HepG2 (cell line): ENCODE results near the gene PLLP. TPM values are rescaled to one million over a fixed set of nuclear protein-coding genes. Genes with fewer than 3 reads are reported as not detected.

Source experiments
- BCLAF1 ChIP-seq: fragments of 450-650 bp; IDR thresholded peaks from 2 replicates; pipeline ENCODE4 v1.6.1; 2017; ENCODE audit warnings: mild to moderate bottlenecking
- CERS6 ChIP-seq: sonication (generic); formaldehyde crosslinking; IDR thresholded peaks from 2 replicates; pipeline ENCODE4 v1.5.0; 2020; ENCODE audit warnings: missing genetic modification reagents
- HHEX ChIP-seq: IDR thresholded peaks from 2 replicates; pipeline ENCODE4 v1.6.1; 2016; ENCODE audit warnings: control low read depth
- HNRNPUL1 ChIP-seq: fragments of 200-400 bp; formaldehyde crosslinking; IDR thresholded peaks from 2 replicates; pipeline ENCODE4 v1.6.1; 2017; ENCODE audit warnings: low read depth, mild to moderate bottlenecking, low read length, moderate library complexity
- HOXA3 ChIP-seq: sonication (generic); formaldehyde crosslinking; IDR thresholded peaks from 2 replicates; pipeline ENCODE4 v1.5.0; 2020; ENCODE audit warnings: missing genetic modification reagents
- JARID2 ChIP-seq: sonication (generic); formaldehyde crosslinking; IDR thresholded peaks from 2 replicates; pipeline ENCODE4 v1.8.1; 2023; ENCODE audit warnings: missing genetic modification reagents, inconsistent platforms; ENCODE audit not compliant: insufficient replicate concordance
- KDM1A ChIP-seq: IDR thresholded peaks from 2 replicates; pipeline ENCODE4 v1.6.1; 2016; ENCODE audit warnings: missing compliant biosample characterization
- NONO ChIP-seq, 2 experiments: fragments of 450-650 bp in 1 of 2; sonication (generic) in 1 of 2; formaldehyde crosslinking in 1 of 2; IDR thresholded peaks in 1 of 2; conservative IDR thresholded peaks in 1 of 2; 2 replicates each; pipeline versions ENCODE4 v1.6.1 to v1.8.0; 2017 to 2022; ENCODE audit warnings: mild to moderate bottlenecking in 1 of 2, missing genetic modification reagents in 1 of 2, moderate library complexity in 1 of 2
- NR1H2 ChIP-seq: sonication (generic); formaldehyde crosslinking; IDR thresholded peaks from 2 replicates; pipeline ENCODE4 v1.8.1; 2022; ENCODE audit warnings: low read depth, missing genetic modification reagents, borderline replicate concordance
- PHF5A ChIP-seq: IDR thresholded peaks from one replicate; pipeline ENCODE4 v1.6.1; 2018; ENCODE audit warnings: low read depth, missing genetic modification reagents; ENCODE audit not compliant: unreplicated experiment
- POLR2G ChIP-seq: fragments of 200-400 bp; formaldehyde crosslinking; IDR thresholded peaks from 2 replicates; pipeline ENCODE4 v1.6.1; 2018; ENCODE audit warnings: mild to moderate bottlenecking, low read depth, low read length, moderate library complexity
- REL ChIP-seq: sonication (generic); formaldehyde crosslinking; conservative IDR thresholded peaks from 2 replicates; pipeline ENCODE4 v1.8.0; 2022; ENCODE audit warnings: mild to moderate bottlenecking, missing genetic modification reagents, moderate library complexity
- TAF1 ChIP-seq: sonication (generic); formaldehyde crosslinking; IDR thresholded peaks from 2 replicates; pipeline ENCODE4 v1.4.0; 2020; ENCODE audit warnings: missing genetic modification reagents
- ZMYM4 ChIP-seq: sonication (generic); formaldehyde crosslinking; IDR thresholded peaks from 2 replicates; pipeline ENCODE4 v1.8.1; 2023; ENCODE audit warnings: mild to moderate bottlenecking, missing genetic modification reagents
- ZNF230 ChIP-seq: sonication (generic); formaldehyde crosslinking; IDR thresholded peaks from 2 replicates; pipeline ENCODE4 v1.4.0; 2020; ENCODE audit warnings: mild to moderate bottlenecking, missing genetic modification reagents
- ZNF446 ChIP-seq: sonication (generic); formaldehyde crosslinking; IDR thresholded peaks from 2 replicates; pipeline ENCODE4 v1.5.0; 2020; ENCODE audit warnings: mild to moderate bottlenecking, missing genetic modification reagents
- ZNF556 ChIP-seq: sonication (generic); formaldehyde crosslinking; IDR thresholded peaks from 2 replicates; pipeline ENCODE4 v1.4.0; 2020; ENCODE audit warnings: mild to moderate bottlenecking, missing genetic modification reagents, borderline replicate concordance
- ZNF598 ChIP-seq: sonication (generic); formaldehyde crosslinking; IDR thresholded peaks from 2 replicates; pipeline ENCODE4 v1.5.1; 2020; ENCODE audit warnings: mild to moderate bottlenecking, missing genetic modification reagents, borderline replicate concordance
- ZNF766 ChIP-seq: sonication (generic); formaldehyde crosslinking; IDR thresholded peaks from 2 replicates; pipeline ENCODE4 v1.5.0; 2020; ENCODE audit warnings: missing genetic modification reagents, borderline replicate concordance
- polyA plus RNA-seq, 8 experiments: library from polyadenylated mRNA; depleted of rRNA in 3 of 8; stranded (reverse) in 7 of 8; unstranded in 1 of 8; fragments of >200 nt; fragmentation: Illumina TruSeq in 4 of 8; extraction: Trizol in 4 of 8; gene quantifications; 2 replicates each; pipeline versions ENCODE4 v1.2.1 to v1.2.3, GENCODE V29; 2011 to 2016; ENCODE audit warnings: low read depth in 4 of 8, missing spikeins in 1 of 8, mixed read lengths in 1 of 8; ENCODE audit not compliant: insufficient read depth in 1 of 8
- total RNA-seq, 5 experiments: library from RNA; depleted of rRNA; stranded (reverse); fragments of >200 nt; fragmentation: Illumina TruSeq; extraction: Trizol; gene quantifications; 2 replicates each; pipeline ENCODE4 v1.2.3, GENCODE V29; 2016; ENCODE audit warnings: low read depth in 1 of 5
- TF ChIP-seq, protein P1 (sequence below): IDR thresholded peaks from 2 replicates; pipeline ENCODE4 v1.6.1; 2016; ENCODE audit warnings: missing compliant biosample characterization, missing genetic modification reagents, borderline replicate concordance
- TF ChIP-seq, protein P2 (sequence below): sonication (generic); formaldehyde crosslinking; IDR thresholded peaks from 2 replicates; pipeline ENCODE4 v1.4.0; 2020; ENCODE audit warnings: mild to moderate bottlenecking, missing genetic modification reagents
- TF ChIP-seq, protein P3 (sequence below): sonication (generic); formaldehyde crosslinking; IDR thresholded peaks from 2 replicates; pipeline ENCODE4 v1.9.0; 2022; ENCODE audit warnings: low read depth, missing genetic modification reagents

The PLLP gene
- total and polyA plus RNA-seq, 2 of the 13 experiments (the other 11 are each of a cell fraction or from before 2014, with no cell fraction given) = 60.6 to 127 TPM

- TF ChIP-seq, protein P1, sequence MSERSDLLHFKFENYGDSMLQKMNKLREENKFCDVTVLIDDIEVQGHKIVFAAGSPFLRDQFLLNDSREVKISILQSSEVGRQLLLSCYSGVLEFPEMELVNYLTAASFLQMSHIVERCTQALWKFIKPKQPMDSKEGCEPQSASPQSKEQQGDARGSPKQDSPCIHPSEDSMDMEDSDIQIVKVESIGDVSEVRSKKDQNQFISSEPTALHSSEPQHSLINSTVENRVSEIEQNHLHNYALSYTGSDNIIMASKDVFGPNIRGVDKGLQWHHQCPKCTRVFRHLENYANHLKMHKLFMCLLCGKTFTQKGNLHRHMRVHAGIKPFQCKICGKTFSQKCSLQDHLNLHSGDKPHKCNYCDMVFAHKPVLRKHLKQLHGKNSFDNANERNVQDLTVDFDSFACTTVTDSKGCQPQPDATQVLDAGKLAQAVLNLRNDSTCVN (CRISPR knock-in tag) = no peak
- no peak for TF ChIP-seq HOXA3 (CRISPR knock-in tag)
- TF ChIP-seq, protein P2, sequence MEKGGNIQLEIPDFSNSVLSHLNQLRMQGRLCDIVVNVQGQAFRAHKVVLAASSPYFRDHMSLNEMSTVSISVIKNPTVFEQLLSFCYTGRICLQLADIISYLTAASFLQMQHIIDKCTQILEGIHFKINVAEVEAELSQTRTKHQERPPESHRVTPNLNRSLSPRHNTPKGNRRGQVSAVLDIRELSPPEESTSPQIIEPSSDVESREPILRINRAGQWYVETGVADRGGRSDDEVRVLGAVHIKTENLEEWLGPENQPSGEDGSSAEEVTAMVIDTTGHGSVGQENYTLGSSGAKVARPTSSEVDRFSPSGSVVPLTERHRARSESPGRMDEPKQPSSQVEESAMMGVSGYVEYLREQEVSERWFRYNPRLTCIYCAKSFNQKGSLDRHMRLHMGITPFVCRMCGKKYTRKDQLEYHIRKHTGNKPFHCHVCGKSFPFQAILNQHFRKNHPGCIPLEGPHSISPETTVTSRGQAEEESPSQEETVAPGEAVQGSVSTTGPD (CRISPR knock-in tag) = no peak
- no peak for TF ChIP-seq NONO (IDR thresholded peaks at IDR 0.05)
- no peak for TF ChIP-seq NONO (CRISPR knock-in tag; conservative IDR thresholded peaks at IDR 0.05)
- TF ChIP-seq TAF1 (CRISPR knock-in tag) = no peak
- no peak for TF ChIP-seq HNRNPUL1
- TF ChIP-seq, protein P3, sequence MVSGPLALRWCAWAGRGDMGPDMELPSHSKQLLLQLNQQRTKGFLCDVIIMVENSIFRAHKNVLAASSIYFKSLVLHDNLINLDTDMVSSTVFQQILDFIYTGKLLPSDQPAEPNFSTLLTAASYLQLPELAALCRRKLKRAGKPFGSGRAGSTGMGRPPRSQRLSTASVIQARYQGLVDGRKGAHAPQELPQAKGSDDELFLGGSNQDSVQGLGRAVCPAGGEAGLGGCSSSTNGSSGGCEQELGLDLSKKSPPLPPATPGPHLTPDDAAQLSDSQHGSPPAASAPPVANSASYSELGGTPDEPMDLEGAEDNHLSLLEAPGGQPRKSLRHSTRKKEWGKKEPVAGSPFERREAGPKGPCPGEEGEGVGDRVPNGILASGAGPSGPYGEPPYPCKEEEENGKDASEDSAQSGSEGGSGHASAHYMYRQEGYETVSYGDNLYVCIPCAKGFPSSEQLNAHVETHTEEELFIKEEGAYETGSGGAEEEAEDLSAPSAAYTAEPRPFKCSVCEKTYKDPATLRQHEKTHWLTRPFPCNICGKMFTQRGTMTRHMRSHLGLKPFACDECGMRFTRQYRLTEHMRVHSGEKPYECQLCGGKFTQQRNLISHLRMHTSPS (CRISPR knock-in tag) = no peak
- TF ChIP-seq NR1H2 (CRISPR knock-in tag) = no peak
- no peak for TF ChIP-seq ZNF446
- TF ChIP-seq BCLAF1 = no peak
- no peak for TF ChIP-seq KDM1A
- no peak for TF ChIP-seq ZNF598 (CRISPR knock-in tag)
- TF ChIP-seq POLR2G = no peak
- no peak for TF ChIP-seq ZMYM4 (CRISPR knock-in tag)
- no peak for TF ChIP-seq ZNF766 (CRISPR knock-in tag)
- TF ChIP-seq ZNF556 (CRISPR knock-in tag) = no peak
- TF ChIP-seq PHF5A (CRISPR knock-in tag) = no peak
- no peak for TF ChIP-seq JARID2 (CRISPR knock-in tag)
- no peak for TF ChIP-seq CERS6 (CRISPR knock-in tag)
- no peak for TF ChIP-seq REL (CRISPR knock-in tag)
- no peak for TF ChIP-seq HHEX
- no peak for TF ChIP-seq ZNF230 (CRISPR knock-in tag)
Observed at GRCh38 chr16:57245472-57246113, 38.9 kb downstream of the PLLP start (continued).
